ENCODE measurements around the gene DNAJB12.

Gene DNAJB12

DNA sequence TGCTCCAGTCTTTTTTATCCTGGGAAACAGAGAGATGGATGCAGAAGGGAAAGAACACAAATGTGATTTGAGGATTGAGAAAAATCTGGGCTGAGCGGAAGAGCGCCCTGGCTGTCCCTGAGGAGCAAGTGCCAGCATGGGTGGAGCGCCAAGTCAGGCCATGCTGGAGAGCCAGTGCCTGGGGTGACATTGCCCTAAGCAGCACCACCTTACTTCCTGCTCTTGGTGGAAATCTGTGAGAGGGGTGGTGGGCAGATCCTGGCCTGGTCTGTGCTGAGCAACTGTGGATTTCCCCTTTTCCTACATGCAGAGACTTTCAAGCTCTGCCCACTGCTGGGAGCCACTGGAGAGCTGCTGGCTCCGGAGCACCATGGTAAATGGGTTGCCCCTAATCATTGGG is 44.1 kb downstream of the DNAJB12 start:
- Histone ChIP-seq H3K9ac (ENCODE audit: low read length) (no peak overlapping the region), H2BK120ac (ENCODE audit: insufficient read depth, low read length, poor library complexity) (peak overlapping the region; percentile 74), H3K27ac (ENCODE audit: low read depth, low read length) (peak overlapping the region; percentile 47), H2BK5ac (ENCODE audit: low read depth, low read length, poor library complexity) (peak overlapping the region; percentile 36), H3K4me1 (ENCODE audit: control insufficient read depth in 1 of 2, insufficient read depth in 2 of 2, low read length in 2 of 2) (peaks cover 21 to 33% of the 10 kb centered on the region in 2 experiments), H3K79me1 (ENCODE audit: low read length) (peaks cover 19% of the 10 kb centered on the region), H3K4ac (ENCODE audit: low read depth, low read length) (peak overlapping the region; percentile 24), H3K23ac (ENCODE audit: low read length) (no peak overlapping the region), H4K8ac (ENCODE audit: low read depth, low read length) (peak overlapping the region; percentile 26), H3K9me3 (ENCODE audit: insufficient read depth, low read depth, low read length) (no peaks in the 10 kb centered on the region), H4K91ac (ENCODE audit: low read depth, low read length) (peak overlapping the region; percentile 79), H3K4me3 (ENCODE audit: low read depth, low read length) (no peak overlapping the region), H3K4me2 (ENCODE audit: low read length) (peak overlapping the region; percentile 20), H3K36me3 (ENCODE audit: control insufficient read depth in 1 of 2, insufficient read depth in 2 of 2, low read length in 2 of 2) (no peaks in the 10 kb centered on the region), H3K79me2 (ENCODE audit: control insufficient read depth, insufficient read depth, low read length, poor library complexity) (peaks cover 3% of the 10 kb centered on the region), H3K14ac (ENCODE audit: low read length) (peak overlapping the region; percentile 79), H4K12ac (ENCODE audit: low read depth, low read length) (no peak overlapping the region), H3K18ac (ENCODE audit: low read length) (peak overlapping the region; percentile 81), H2AK5ac (ENCODE audit: low read length) (peak overlapping the region; percentile 79), H3K27me3 (ENCODE audit: insufficient read depth, low read length) (no peaks in the 10 kb centered on the region), H2AFZ (ENCODE audit: insufficient read depth, low read length, poor library complexity) (peak overlapping the region; percentile 17), H2BK12ac (ENCODE audit: low read length) (peak overlapping the region; percentile 94)
- no CpG with 5 or more reads among the region's 4 CpGs for WGBS (ENCODE audit: extremely low coverage, insufficient coverage, insufficient read length)
- DNase-seq = peak in 1 of 2 donors; percentile 53

DNA sequence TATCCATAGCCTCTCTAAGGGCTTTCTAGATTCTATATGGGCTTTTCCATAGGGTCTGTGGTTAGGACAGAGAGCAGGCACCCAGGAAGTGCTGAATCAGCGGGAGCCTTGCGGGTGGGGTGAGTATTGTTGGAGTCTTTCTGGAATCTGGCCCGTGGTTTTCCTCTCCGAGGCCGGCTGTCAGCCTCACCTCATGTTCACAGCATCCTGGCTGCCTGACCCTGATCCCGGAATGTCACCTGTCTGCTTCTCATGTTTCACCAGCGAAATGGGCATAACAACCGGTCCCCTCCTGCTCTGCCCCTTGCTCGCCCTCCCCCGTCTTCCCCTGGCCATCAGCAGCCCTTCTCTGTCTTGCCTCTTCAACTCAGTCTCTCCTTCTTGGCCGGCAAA is 44.5 kb downstream of the DNAJB12 start:
- H3K18ac ChIP-seq (ENCODE audit: low read length) = no peak overlapping the region
- no peaks in the 10 kb centered on the region for H3K36me3 ChIP-seq (ENCODE audit: control insufficient read depth in 1 of 2, insufficient read depth in 2 of 2, low read length in 2 of 2)
- no peaks in the 10 kb centered on the region for H3K27me3 ChIP-seq (ENCODE audit: insufficient read depth, low read length)
- peaks cover 3% of the 10 kb centered on the region for H3K79me2 ChIP-seq (ENCODE audit: control insufficient read depth, insufficient read depth, low read length, poor library complexity)
- peak overlapping the region; percentile 47 for H3K27ac ChIP-seq (ENCODE audit: low read depth, low read length)
- peak overlapping the region; percentile 79 for H4K91ac ChIP-seq (ENCODE audit: low read depth, low read length)
- no peak overlapping the region for H3K9ac ChIP-seq (ENCODE audit: low read length)
- H3K79me1 ChIP-seq (ENCODE audit: low read length) = peaks cover 19% of the 10 kb centered on the region
- no peak overlapping the region for H2BK5ac ChIP-seq (ENCODE audit: low read depth, low read length, poor library complexity)
- H3K4me1 ChIP-seq (ENCODE audit: control insufficient read depth in 1 of 2, insufficient read depth in 2 of 2, low read length in 2 of 2) = peaks cover 18 to 32% of the 10 kb centered on the region in 2 experiments
- no peak overlapping the region for H2BK120ac ChIP-seq (ENCODE audit: insufficient read depth, low read length, poor library complexity)
- H2AK5ac ChIP-seq (ENCODE audit: low read length) = no peak overlapping the region
- H3K23ac ChIP-seq (ENCODE audit: low read length) = no peak overlapping the region
- DNase-seq = peak; percentile 49 to 61
- H3K14ac ChIP-seq (ENCODE audit: low read length) = no peak overlapping the region
- H4K12ac ChIP-seq (ENCODE audit: low read depth, low read length) = no peak overlapping the region
- peak overlapping the region; percentile 17 for H2AFZ ChIP-seq (ENCODE audit: insufficient read depth, low read length, poor library complexity)
- no peak overlapping the region for H3K4ac ChIP-seq (ENCODE audit: low read depth, low read length)
- H3K9me3 ChIP-seq (ENCODE audit: insufficient read depth, low read depth, low read length) = no peaks in the 10 kb centered on the region
- H4K8ac ChIP-seq (ENCODE audit: low read depth, low read length) = peak overlapping the region; percentile 26
- peak overlapping the region; percentile 94 for H2BK12ac ChIP-seq (ENCODE audit: low read length)
- no CpG with 5 or more reads among the region's 11 CpGs for WGBS (ENCODE audit: extremely low coverage, insufficient coverage, insufficient read length)
- H3K4me2 ChIP-seq (ENCODE audit: low read length) = peak overlapping the region; percentile 20
- H3K4me3 ChIP-seq (ENCODE audit: low read depth, low read length) = no peak overlapping the region

DNA sequence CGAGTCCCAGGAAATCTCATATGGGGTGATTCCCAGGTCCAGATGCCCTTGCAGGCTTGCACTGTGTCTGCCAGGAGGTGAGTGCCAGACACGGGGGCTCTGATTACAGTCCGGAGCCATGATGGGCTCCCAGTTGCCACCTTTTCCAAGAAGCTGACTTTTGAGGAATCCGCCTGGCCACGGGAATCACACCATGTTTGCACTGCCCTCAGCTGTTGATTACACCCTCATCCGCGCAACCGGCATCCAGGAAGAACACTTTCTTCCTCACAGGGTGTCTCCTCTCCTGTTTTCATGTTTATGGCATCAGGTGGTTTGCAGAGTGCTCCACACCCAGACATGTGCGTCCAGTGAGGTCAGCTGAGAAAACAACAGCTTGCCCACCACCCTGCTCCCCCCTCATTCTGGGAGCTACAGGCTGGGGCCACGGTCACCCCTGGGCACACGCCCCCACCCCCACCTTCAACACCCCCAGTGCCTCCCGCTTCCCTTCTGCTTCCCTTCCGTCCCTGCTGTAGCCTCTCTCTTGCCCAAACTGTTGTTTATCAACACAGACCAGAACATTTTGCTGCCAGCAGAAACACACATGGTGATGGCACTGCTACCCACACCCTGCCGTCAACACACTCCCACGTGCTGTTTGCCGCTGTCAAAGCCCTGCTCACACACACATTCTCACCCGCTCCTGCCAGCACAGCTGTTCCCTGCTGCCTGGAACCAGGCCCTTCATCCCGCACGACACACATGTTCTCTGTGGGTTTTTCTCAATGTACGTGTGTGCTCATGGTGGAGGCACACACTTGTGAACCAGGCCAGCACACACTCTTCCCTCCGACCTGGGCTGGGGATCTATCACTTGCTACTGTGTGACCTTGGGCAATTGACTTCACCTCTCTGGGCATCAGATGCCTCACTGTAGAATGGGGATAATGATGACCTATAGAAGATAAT is 45.2 kb downstream of the DNAJB12 start:
- Histone ChIP-seq H4K12ac (ENCODE audit: low read depth, low read length) (peak overlapping the region; percentile 1), H3K9me3 (ENCODE audit: insufficient read depth, low read depth, low read length) (no peaks in the 10 kb centered on the region), H4K8ac (ENCODE audit: low read depth, low read length) (peak overlapping the region; percentile 49), H2BK120ac (ENCODE audit: insufficient read depth, low read length, poor library complexity) (peak overlapping the region; percentile 81), H3K14ac (ENCODE audit: low read length) (peak overlapping the region; percentile 83), H2BK5ac (ENCODE audit: low read depth, low read length, poor library complexity) (peak overlapping the region; percentile 6), H3K27ac (ENCODE audit: low read depth, low read length) (no peak overlapping the region), H2AK5ac (ENCODE audit: low read length) (peak overlapping the region; percentile 97), H2BK12ac (ENCODE audit: low read length) (peak overlapping the region; percentile 70), H3K79me2 (ENCODE audit: control insufficient read depth, insufficient read depth, low read length, poor library complexity) (peaks cover 3% of the 10 kb centered on the region), H3K9ac (ENCODE audit: low read length) (no peak overlapping the region), H3K18ac (ENCODE audit: low read length) (peak overlapping the region; percentile 92), H3K36me3 (ENCODE audit: control insufficient read depth in 1 of 2, insufficient read depth in 2 of 2, low read length in 2 of 2) (no peaks in the 10 kb centered on the region), H3K4me2 (ENCODE audit: low read length) (peak overlapping the region; percentile 20), H3K27me3 (ENCODE audit: insufficient read depth, low read length) (no peaks in the 10 kb centered on the region), H3K4me3 (ENCODE audit: low read depth, low read length) (no peak overlapping the region), H3K4me1 (ENCODE audit: control insufficient read depth in 1 of 2, insufficient read depth in 2 of 2, low read length in 2 of 2) (peaks cover 18 to 30% of the 10 kb centered on the region in 2 experiments), H3K23ac (ENCODE audit: low read length) (no peak overlapping the region), H3K79me1 (ENCODE audit: low read length) (peaks cover 19% of the 10 kb centered on the region), H3K4ac (ENCODE audit: low read depth, low read length) (peak overlapping the region; percentile 46), H4K91ac (ENCODE audit: low read depth, low read length) (peak overlapping the region; percentile 89), H2AFZ (ENCODE audit: insufficient read depth, low read length, poor library complexity) (peak overlapping the region; percentile 6)
- no peak for DNase-seq
- no CpG with 5 or more reads among the region's 21 CpGs for WGBS (ENCODE audit: extremely low coverage, insufficient coverage, insufficient read length)

DNA sequence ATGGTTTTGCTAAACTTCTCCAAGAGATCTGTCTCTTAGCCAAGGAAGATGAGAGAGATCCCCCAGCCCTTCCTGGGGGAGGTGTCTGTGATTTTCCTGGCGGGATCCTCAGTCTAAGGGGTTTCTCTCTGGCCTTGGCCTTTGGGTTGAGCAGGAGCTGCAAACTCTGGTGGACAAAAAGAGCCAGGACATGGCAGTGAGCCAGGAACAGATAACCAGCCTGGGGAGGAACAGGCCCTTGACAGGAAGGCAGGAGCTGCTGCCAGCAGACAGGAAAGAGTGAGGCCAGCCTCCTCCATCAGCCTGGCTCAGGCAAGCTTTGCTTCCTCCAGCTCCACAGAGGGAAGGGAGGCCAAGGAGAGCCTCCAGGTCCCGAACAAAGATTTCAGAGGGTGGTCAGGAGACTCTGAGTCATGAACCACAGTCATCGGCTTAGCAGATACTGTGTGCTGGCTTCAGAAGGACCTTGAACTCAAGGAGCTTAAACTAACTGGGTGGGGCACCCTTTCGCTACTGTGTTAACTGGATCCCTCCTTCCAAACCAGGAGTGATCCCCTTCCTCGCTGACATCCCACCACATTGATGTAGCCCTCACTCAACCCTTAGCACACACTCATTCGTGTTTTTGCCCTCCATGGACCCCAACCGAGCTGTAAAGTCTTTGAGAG is 46.3 kb downstream of the DNAJB12 start:
- Histone ChIP-seq H3K23ac (ENCODE audit: low read length) (no peak overlapping the region), H3K14ac (ENCODE audit: low read length) (peak overlapping the region; percentile 21), H3K9ac (ENCODE audit: low read length) (no peak overlapping the region), H4K8ac (ENCODE audit: low read depth, low read length) (no peak overlapping the region), H3K79me1 (ENCODE audit: low read length) (peaks cover 17% of the 10 kb centered on the region), H2BK12ac (ENCODE audit: low read length) (peak overlapping the region; percentile 31), H3K27ac (ENCODE audit: low read depth, low read length) (no peak overlapping the region), H3K4me3 (ENCODE audit: low read depth, low read length) (no peak overlapping the region), H3K79me2 (ENCODE audit: control insufficient read depth, insufficient read depth, low read length, poor library complexity) (peaks cover 3% of the 10 kb centered on the region), H2BK5ac (ENCODE audit: low read depth, low read length, poor library complexity) (peak overlapping the region; percentile 4), H2BK120ac (ENCODE audit: insufficient read depth, low read length, poor library complexity) (peak overlapping the region; percentile 28), H3K4me1 (ENCODE audit: control insufficient read depth in 1 of 2, insufficient read depth in 2 of 2, low read length in 2 of 2) (peaks cover 18 to 30% of the 10 kb centered on the region in 2 experiments), H3K4ac (ENCODE audit: low read depth, low read length) (no peak overlapping the region), H3K27me3 (ENCODE audit: insufficient read depth, low read length) (no peaks in the 10 kb centered on the region), H2AFZ (ENCODE audit: insufficient read depth, low read length, poor library complexity) (no peak overlapping the region), H2AK5ac (ENCODE audit: low read length) (peak overlapping the region; percentile 35), H3K18ac (ENCODE audit: low read length) (no peak overlapping the region), H3K36me3 (ENCODE audit: control insufficient read depth in 1 of 2, insufficient read depth in 2 of 2, low read length in 2 of 2) (no peaks in the 10 kb centered on the region), H3K9me3 (ENCODE audit: insufficient read depth, low read depth, low read length) (no peaks in the 10 kb centered on the region), H4K12ac (ENCODE audit: low read depth, low read length) (no peak overlapping the region), H4K91ac (ENCODE audit: low read depth, low read length) (peak overlapping the region; percentile 89), H3K4me2 (ENCODE audit: low read length) (no peak overlapping the region)
- WGBS (ENCODE audit: extremely low coverage, insufficient coverage, insufficient read length) = no CpG with 5 or more reads among the region's 7 CpGs
- DNase-seq = peak in 1 of 2 donors; percentile 38

Measured in trophoblast cell (in vitro differentiated cells and primary cell).